ENCODE results near the gene APIP.

GRCh38 chr11:34962034-34962433, 45.9 kb upstream of the APIP start:
- TF ChIP-seq POLR2A (IDR thresholded peaks at IDR 0.05; ENCODE audit: control extremely low read depth in 1 of 2, low read depth in 2 of 2, low read length in 2 of 2) (no peak), EP300 (IDR thresholded peaks at IDR 0.05; ENCODE audit: borderline replicate concordance in 1 of 2, low read depth in 2 of 2, low read length in 2 of 2) (no peak), TEAD4 (IDR thresholded peaks at IDR 0.05; ENCODE audit: low read depth, low read length) (no peak), CEBPB (IDR thresholded peaks at IDR 0.05; ENCODE audit: low read depth, low read length) (no peak), TAF1 (IDR thresholded peaks at IDR 0.05; ENCODE audit: low read depth, low read length) (no peak), CTCF (IDR thresholded peaks at IDR 0.05; ENCODE audit: control extremely low read depth in 1 of 3, insufficient read depth in 1 of 3, low read depth in 1 of 3, low read length in 3 of 3) (no peak), USF2 (IDR thresholded peaks at IDR 0.05; ENCODE audit: low read length) (no peak), ZNF274 (IDR thresholded peaks at IDR 0.05; ENCODE audit: borderline replicate concordance, extremely low read depth, low read length) (no peak), SUZ12 (IDR thresholded peaks at IDR 0.05; ENCODE audit: low read length) (no peak), RBBP5 (IDR thresholded peaks at IDR 0.05; ENCODE audit: borderline replicate concordance, low read depth, low read length) (no peak), EZH2 (IDR thresholded peaks at IDR 0.05; ENCODE audit: low read depth, low read length, severe bottlenecking) (no peak), CREB1 (IDR thresholded peaks at IDR 0.05) (no peak), POLR2AphosphoS5 (IDR thresholded peaks at IDR 0.05; ENCODE audit: low read depth, low read length) (no peak), MAX (IDR thresholded peaks at IDR 0.05) (no peak)
